Endothelial cell (in vitro differentiated cells): ENCODE results near the gene MGME1. TPM values are rescaled to one million over a fixed set of nuclear protein-coding genes. Genes with fewer than 3 reads are reported as not detected.

ENCODE experiments used
- DNase-seq: peaks from one replicate; pipeline ENCODE4 v3.0.0; 2021; ENCODE audit warnings: low spot score
- H3K27ac Mint-ChIP-seq: one replicate; pipeline ENCODE4 v1.8.0; 2021; ENCODE audit warnings: mixed read lengths, inconsistent platforms; ENCODE audit not compliant: unreplicated experiment
- H3K27me3 Mint-ChIP-seq: one replicate; pipeline ENCODE4 v1.8.0; 2021; ENCODE audit warnings: mild to moderate bottlenecking, moderate library complexity, mixed read lengths, inconsistent platforms; ENCODE audit not compliant: unreplicated experiment
- H3K36me3 Mint-ChIP-seq: one replicate; pipeline ENCODE4 v1.8.0; 2021; ENCODE audit warnings: mild to moderate bottlenecking, low read depth, mixed read lengths, inconsistent platforms; ENCODE audit not compliant: unreplicated experiment
- H3K4me1 Mint-ChIP-seq: one replicate; pipeline ENCODE4 v1.8.0; 2021; ENCODE audit warnings: mild to moderate bottlenecking, mixed read lengths, inconsistent platforms; ENCODE audit not compliant: unreplicated experiment
- H3K4me3 Mint-ChIP-seq: one replicate; pipeline ENCODE4 v1.8.0; 2021; ENCODE audit warnings: mild to moderate bottlenecking, mixed read lengths, inconsistent platforms; ENCODE audit not compliant: unreplicated experiment
- H3K9me3 Mint-ChIP-seq: one replicate; pipeline ENCODE4 v1.8.0; 2021; ENCODE audit warnings: mixed read lengths, inconsistent platforms; ENCODE audit not compliant: unreplicated experiment
- CTCF ChIP-seq: fragments of 200-600 bp; sonication (generic); IDR thresholded peaks from one replicate; pipeline ENCODE4 v1.5.0; 2021; ENCODE audit warnings: antibody characterized with exemption; ENCODE audit not compliant: unreplicated experiment
- total RNA-seq: library from RNA; stranded (reverse); fragmentation: NEBNext Ultra II Directional; extraction: Animal tissue kit (Norgen Biotek cat#: 25700); gene quantifications from one replicate; pipeline ENCODE4 v1.2.1, GENCODE V29; 2021; ENCODE audit not compliant: unreplicated experiment

The MGME1 gene
- total RNA-seq, 1 donor from 2014 or later: 17.5 TPM

GRCh38 chr20:17936286-17936760, 32.5 kb upstream of the MGME1 start:
- TF ChIP-seq CTCF: no peak
- Mint-ChIP-seq H3K4me1 (peaks cover 24% of the 10 kb centered on the region), H3K27ac (peak overlapping the region; percentile 57), H3K36me3 (peaks cover 7% of the 10 kb centered on the region), H3K27me3 (peaks cover 6% of the 10 kb centered on the region), H3K9me3 (no peaks in the 10 kb centered on the region), H3K4me3 (no peak overlapping the region)
- no peak for DNase-seq

GRCh38 chr20:17936761-17937732, 31.8 kb upstream of the MGME1 start:
- H3K27ac Mint-ChIP-seq: peak overlapping the region; percentile 57
- H3K27me3 Mint-ChIP-seq: peaks cover 5% of the 10 kb centered on the region
- H3K4me3 Mint-ChIP-seq: no peak overlapping the region
- peaks cover 7% of the 10 kb centered on the region for H3K36me3 Mint-ChIP-seq
- no peak for TF ChIP-seq CTCF
- peaks cover 24% of the 10 kb centered on the region for H3K4me1 Mint-ChIP-seq
- no peaks in the 10 kb centered on the region for H3K9me3 Mint-ChIP-seq
- no peak for DNase-seq

GRCh38 chr20:17938871-17939619, 29.8 kb upstream of the MGME1 start:
- peak; percentile 87 for TF ChIP-seq CTCF
- H3K4me3 Mint-ChIP-seq: no peak overlapping the region
- H3K4me1 Mint-ChIP-seq: peaks cover 24% of the 10 kb centered on the region
- H3K27ac Mint-ChIP-seq: peak overlapping the region; percentile 78
- no peaks in the 10 kb centered on the region for H3K27me3 Mint-ChIP-seq
- H3K36me3 Mint-ChIP-seq: peaks cover 17% of the 10 kb centered on the region
- peak; percentile 75 for DNase-seq
- H3K9me3 Mint-ChIP-seq: no peaks in the 10 kb centered on the region

GRCh38 chr20:17939622-17940223, 29.1 kb upstream of the MGME1 start:
- peak overlapping the region; percentile 78 for H3K27ac Mint-ChIP-seq
- peaks cover 18% of the 10 kb centered on the region for H3K36me3 Mint-ChIP-seq
- DNase-seq: no peak
- peak overlapping the region; percentile 67 for H3K4me3 Mint-ChIP-seq
- H3K9me3 Mint-ChIP-seq: no peaks in the 10 kb centered on the region
- H3K4me1 Mint-ChIP-seq: peaks cover 21% of the 10 kb centered on the region
- H3K27me3 Mint-ChIP-seq: no peaks in the 10 kb centered on the region
- TF ChIP-seq CTCF: no peak
